CD14-positive monocyte (primary cell): Measurements from ENCODE around the gene APBA2. TPM values are rescaled to one million over a fixed set of nuclear protein-coding genes. Genes with fewer than 3 reads are reported as not detected.

Experiments
- DNase-seq, 3 donors: peaks; one replicate each; pipeline ENCODE4 v3.0.0-alpha.2; 2011 to 2022
- H2AFZ ChIP-seq: 2 replicates; pipeline ENCODE4 v1.6.0; 2012; ENCODE audit warnings: mild to moderate bottlenecking, low read depth, low read length, inconsistent platforms; ENCODE audit not compliant: insufficient read depth, poor library complexity, severe bottlenecking
- H3K27ac ChIP-seq, 2 donors: 1 replicate in 1 of 2; 2 replicates in 1 of 2; pipeline ENCODE4 v1.5.1; 2012 to 2013; ENCODE audit warnings: low read length in 2 of 2, control low read depth in 1 of 2, inconsistent platforms in 1 of 2, low read depth in 1 of 2, mild to moderate bottlenecking in 1 of 2
- H3K27me3 ChIP-seq, 2 donors: one replicate each; pipeline versions ENCODE4 v1.6.0 to v1.6.1; 2011 to 2013; ENCODE audit warnings: low read length in 2 of 2; ENCODE audit not compliant: control insufficient read depth in 2 of 2, insufficient read depth in 2 of 2
- H3K36me3 ChIP-seq, 2 donors: replicated peaks in 1 of 2; 1 replicate in 1 of 2; 2 replicates in 1 of 2; pipeline versions ENCODE4 v1.5.1 to v1.6.1; 2012 to 2013; ENCODE audit warnings: low read length in 2 of 2, control low read depth in 1 of 2, inconsistent platforms in 1 of 2, mild to moderate bottlenecking in 1 of 2; ENCODE audit not compliant: insufficient read depth in 2 of 2, control insufficient read depth in 1 of 2
- H3K4me1 ChIP-seq, 2 donors: 1 replicate in 1 of 2; 2 replicates in 1 of 2; pipeline versions ENCODE4 v1.5.1 to v1.6.1; 2012 to 2013; ENCODE audit warnings: low read length in 2 of 2, control low read depth in 1 of 2, inconsistent platforms in 1 of 2, mild to moderate bottlenecking in 1 of 2, moderate library complexity in 1 of 2; ENCODE audit not compliant: insufficient read depth in 2 of 2, control insufficient read depth in 1 of 2
- H3K4me2 ChIP-seq: replicated peaks from 2 replicates; pipeline ENCODE3; 2012; ENCODE audit warnings: low read length, moderate library complexity, mild to moderate bottlenecking; ENCODE audit not compliant: poor library complexity, severe bottlenecking; ENCODE audit errors: extremely low read depth
- H3K4me3 ChIP-seq, 3 experiments: fragments of 200-600 bp in 1 of 3; sonication (generic) in 1 of 3; replicated peaks in 1 of 3; 1 replicate in 2 of 3; 2 replicates in 1 of 3; pipeline ENCODE4 v1.5.1; 2011 to 2013; ENCODE audit warnings: low read length in 3 of 3, mild to moderate bottlenecking in 3 of 3, control low read depth in 2 of 3, low read depth in 2 of 3, inconsistent platforms in 1 of 3, moderate library complexity in 1 of 3
- H3K79me2 ChIP-seq: 2 replicates; pipeline ENCODE4 v1.6.0; 2012; ENCODE audit warnings: mild to moderate bottlenecking, control low read depth, inconsistent platforms, low read length, moderate library complexity; ENCODE audit not compliant: insufficient read depth
- H3K9ac ChIP-seq: 2 replicates; pipeline ENCODE4 v1.6.0; 2017; ENCODE audit warnings: low read length, mild to moderate bottlenecking; ENCODE audit not compliant: insufficient read depth, poor library complexity, severe bottlenecking
- H3K9me3 ChIP-seq, 2 donors: replicated peaks in 1 of 2; 1 replicate in 1 of 2; 2 replicates in 1 of 2; pipeline versions ENCODE4 v1.5.1 to v1.6.1; 2012 to 2013; ENCODE audit warnings: low read length in 2 of 2, control low read depth in 1 of 2; ENCODE audit not compliant: control insufficient read depth in 1 of 2, insufficient read depth in 1 of 2
- H4K20me1 ChIP-seq: 2 replicates; pipeline ENCODE4 v1.6.0; 2012; ENCODE audit warnings: mild to moderate bottlenecking, low read length, control low read depth, moderate library complexity; ENCODE audit not compliant: insufficient read depth
- H3K27ac Mint-ChIP-seq, 7 donors: one replicate each; pipeline ENCODE4 v1.8.0; 2020; ENCODE audit warnings: mild to moderate bottlenecking in 7 of 7, mixed read lengths in 7 of 7, moderate library complexity in 6 of 7, inconsistent platforms in 2 of 7
- H3K27me3 Mint-ChIP-seq, 3 donors: one replicate each; pipeline ENCODE4 v1.8.0; 2021 to 2022; ENCODE audit warnings: low read depth in 3 of 3, mild to moderate bottlenecking in 3 of 3, mixed read lengths in 3 of 3, moderate library complexity in 3 of 3, inconsistent platforms in 1 of 3
- H3K36me3 Mint-ChIP-seq, 2 donors: one replicate each; pipeline ENCODE4 v1.8.0; 2020; ENCODE audit warnings: mixed read lengths in 2 of 2, inconsistent platforms in 1 of 2, mild to moderate bottlenecking in 1 of 2
- H3K4me1 Mint-ChIP-seq: one replicate; pipeline ENCODE4 v1.8.0; 2020; ENCODE audit warnings: mild to moderate bottlenecking, mixed read lengths
- H3K4me3 Mint-ChIP-seq, 2 donors: one replicate each; pipeline ENCODE4 v1.8.0; 2020; ENCODE audit warnings: mild to moderate bottlenecking in 2 of 2, mixed read lengths in 2 of 2, moderate library complexity in 1 of 2
- H3K9me3 Mint-ChIP-seq, 7 donors: one replicate each; pipeline ENCODE4 v1.8.0; 2020 to 2022; ENCODE audit warnings: mixed read lengths in 7 of 7, mild to moderate bottlenecking in 6 of 7, moderate library complexity in 6 of 7, inconsistent platforms in 2 of 7
- CTCF ChIP-seq: fragments of 200-600 bp; IDR thresholded peaks from one replicate; pipeline ENCODE4 v1.8.0; 2022; ENCODE audit warnings: antibody characterized with exemption, mild to moderate bottlenecking
- WGBS: methylation state at CpG from one replicate; pipeline ENCODE4 v1.1.5; 2013; ENCODE audit warnings: missing lambda C conversion rate; ENCODE audit not compliant: insufficient coverage; 5-methylcytosine and 5-hydroxymethylcytosine counted together
- intact Hi-C, 2 donors: fragments of 100-400 bp; cut with micrococcal nuclease; formaldehyde crosslinking; loops; one replicate each; pipeline versions ENCODE4 v1.15.0 to v1.15.1; 2023
- polyA plus RNA-seq, 3 donors: library from polyadenylated mRNA; depleted of rRNA in 1 of 3; unstranded in 2 of 3; stranded (reverse) in 1 of 3; fragments of 300-500 nt in 2 of 3; fragments of >200 nt in 1 of 3; fragmentation: Illumina TruSeq in 2 of 3; gene quantifications; 1 replicate in 2 of 3; 2 replicates in 1 of 3; pipeline ENCODE4 v1.2.3, GENCODE V29; 2012 to 2021

APBA2 gene
- polyA plus RNA-seq, 3 donors, result 0.30 TPM; not detected in 2

DNA sequence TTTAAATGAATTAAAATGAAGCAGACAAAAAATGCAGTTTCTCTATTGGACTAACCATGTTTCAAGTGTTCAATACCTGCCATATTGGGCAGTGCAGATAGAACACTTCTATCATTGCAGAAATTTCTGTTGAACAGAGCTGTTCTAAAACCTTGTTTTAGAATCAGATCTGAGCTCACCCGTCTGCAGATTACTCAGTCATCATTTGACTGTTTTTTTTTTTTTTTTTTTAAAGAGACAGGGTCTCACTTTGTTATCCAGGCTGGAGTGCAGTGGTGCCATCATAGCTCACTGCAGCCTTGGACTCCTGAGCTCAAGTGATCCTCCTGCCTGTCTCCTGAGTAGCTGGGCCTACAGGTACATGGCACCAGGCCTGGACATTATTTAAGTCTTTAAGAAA is 128.7 kb downstream of the APBA2 start:
- no peak for TF ChIP-seq CTCF
- intact Hi-C loops, result no loop called here
- Histone ChIP-seq H3K27me3 (no peaks in the 10 kb centered on the region), H3K4me2 (no peak overlapping the region), H3K36me3 (no peaks in the 10 kb centered on the region), H3K9ac (no peak overlapping the region), H3K9me3 (no peaks in the 10 kb centered on the region), H3K27ac (no peak overlapping the region), H3K4me1 (no peaks in the 10 kb centered on the region), H4K20me1 (no peaks in the 10 kb centered on the region), H3K4me3 (no peak overlapping the region), H3K79me2 (no peaks in the 10 kb centered on the region), H2AFZ (no peak overlapping the region)
- H3K27ac Mint-ChIP-seq, result no peak overlapping the region
- peaks cover 0 to 2% (median 0%) of the 10 kb centered on the region in 7 donors for H3K9me3 Mint-ChIP-seq
- peaks cover 1 to 2% (median 2%) of the 10 kb centered on the region in 3 donors for H3K27me3 Mint-ChIP-seq
- no peak overlapping the region for H3K4me3 Mint-ChIP-seq
- no CpG with 5 or more reads among the region's 1 CpG for WGBS
- H3K4me1 Mint-ChIP-seq, result no peaks in the 10 kb centered on the region
- no peaks in the 10 kb centered on the region for H3K36me3 Mint-ChIP-seq
- no peak for DNase-seq

- H3K36me3 ChIP-seq, result no peaks in the 10 kb centered on the region
- Mint-ChIP-seq H3K4me3 (no peak overlapping the region), H3K4me1 (no peaks in the 10 kb centered on the region), H3K27ac (no peak overlapping the region), H3K9me3 (peaks cover 0 to 2% (median 0%) of the 10 kb centered on the region in 7 donors), H3K36me3 (no peaks in the 10 kb centered on the region), H3K27me3 (peaks cover 2 to 5% (median 2%) of the 10 kb centered on the region in 3 donors)
- no peaks in the 10 kb centered on the region for H3K4me1 ChIP-seq
- intact Hi-C loops, result no loop called here
- H3K27ac ChIP-seq, result no peak overlapping the region
- no peak overlapping the region for H2AFZ ChIP-seq
- H3K9ac ChIP-seq, result no peak overlapping the region
- no peak for TF ChIP-seq CTCF
- H3K4me2 ChIP-seq, result no peak overlapping the region
- DNase-seq, result no peak
- 86% methylated on average over 1 of the region's 3 CpGs for WGBS
- no peak overlapping the region for H3K4me3 ChIP-seq
- no peaks in the 10 kb centered on the region for H3K79me2 ChIP-seq
- H3K9me3 ChIP-seq, result no peaks in the 10 kb centered on the region
- no peaks in the 10 kb centered on the region for H4K20me1 ChIP-seq
- H3K27me3 ChIP-seq, result no peaks in the 10 kb centered on the region
Observed at GRCh38 chr15:29016518-29016917, 130.7 kb downstream of the APBA2 start.
